Measurements from ENCODE around the gene C19orf25. TPM values are rescaled to one million over a fixed set of nuclear protein-coding genes. Genes with fewer than 3 reads are reported as not detected.
A peak's percentile ranks its signal among the peaks of the same experiment; 100 is the strongest.

C19orf25 gene
- total and polyA plus RNA-seq, 9 of the 15 experiments (the other 6 are each of a cell fraction or from before 2014, with no cell fraction given): 0.79 to 96.0 (median 36.1) TPM

- peak; percentile 90 for TF ChIP-seq ZBTB40 (IDR thresholded peaks at IDR 0.05)
- no peak for TF ChIP-seq ZBTB40 (CRISPR knock-in tag; IDR thresholded peaks at IDR 0.05)
- TF ChIP-seq MEIS2 (IDR thresholded peaks at IDR 0.05; ENCODE audit: partially characterized antibody): peak; percentile 61
- TF ChIP-seq, protein P1, sequence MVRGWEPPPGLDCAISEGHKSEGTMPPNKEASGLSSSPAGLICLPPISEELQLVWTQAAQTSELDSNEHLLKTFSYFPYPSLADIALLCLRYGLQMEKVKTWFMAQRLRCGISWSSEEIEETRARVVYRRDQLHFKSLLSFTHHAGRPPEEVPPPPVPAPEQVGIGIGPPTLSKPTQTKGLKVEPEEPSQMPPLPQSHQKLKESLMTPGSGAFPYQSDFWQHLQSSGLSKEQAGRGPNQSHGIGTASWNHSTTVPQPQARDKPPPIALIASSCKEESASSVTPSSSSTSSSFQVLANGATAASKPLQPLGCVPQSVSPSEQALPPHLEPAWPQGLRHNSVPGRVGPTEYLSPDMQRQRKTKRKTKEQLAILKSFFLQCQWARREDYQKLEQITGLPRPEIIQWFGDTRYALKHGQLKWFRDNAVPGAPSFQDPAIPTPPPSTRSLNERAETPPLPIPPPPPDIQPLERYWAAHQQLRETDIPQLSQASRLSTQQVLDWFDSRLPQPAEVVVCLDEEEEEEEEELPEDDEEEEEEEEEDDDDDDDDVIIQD (CRISPR knock-in tag; IDR thresholded peaks at IDR 0.05): no peak
- TF ChIP-seq KLF13 (tag; IDR thresholded peaks at IDR 0.05; ENCODE audit: borderline replicate concordance, low read depth): peak; percentile 77; the same call in 1 of the 2 replicates
- TF ChIP-seq TAF1 (IDR thresholded peaks at IDR 0.05; ENCODE audit: control insufficient read depth, extremely low read depth, insufficient read depth, low read length, severe bottlenecking): peak; percentile 99
- TF ChIP-seq TGIF2 (CRISPR knock-in tag; IDR thresholded peaks at IDR 0.05): peak; percentile 52; the same call in 1 of the 2 replicates
- TF ChIP-seq FOXA3 (CRISPR knock-in tag; conservative IDR thresholded peaks at IDR 0.05 in 1 of 2, IDR thresholded peaks at IDR 0.05 in 1 of 2): peak in 1 of 2 experiments; percentile 53; a peak in 1 of 4 replicates
- TF ChIP-seq KDM2B (CRISPR knock-in tag; IDR thresholded peaks at IDR 0.05): peak; percentile 72
- peak; percentile 84 for TF ChIP-seq SP2 (IDR thresholded peaks at IDR 0.05; ENCODE audit: extremely low read depth, low read depth, low read length, poor library complexity, severe bottlenecking)
- peak; percentile 85 for TF ChIP-seq ETV5 (CRISPR knock-in tag; IDR thresholded peaks at IDR 0.05; ENCODE audit: low read depth)
- no peak for TF ChIP-seq FOXA1 (IDR thresholded peaks at IDR 0.05; ENCODE audit: borderline replicate concordance)
- TF ChIP-seq TFAP4 (CRISPR knock-in tag; IDR thresholded peaks at IDR 0.05; ENCODE audit: borderline replicate concordance): peak; percentile 83
Measured at GRCh38 chr19:1438035-1438932, 40.7 kb downstream of the C19orf25 start, which contains the start of gene RPS15 (continued).

Measured in K562 (cell line).